ENCODE data around the gene ANKRD11.
"Not testable (repeated sequence)": the region's sequence is repeated elsewhere in the genome, so short reads cannot be mapped to it uniquely, and the experiment has no call there.

ANKRD11 gene

DNA sequence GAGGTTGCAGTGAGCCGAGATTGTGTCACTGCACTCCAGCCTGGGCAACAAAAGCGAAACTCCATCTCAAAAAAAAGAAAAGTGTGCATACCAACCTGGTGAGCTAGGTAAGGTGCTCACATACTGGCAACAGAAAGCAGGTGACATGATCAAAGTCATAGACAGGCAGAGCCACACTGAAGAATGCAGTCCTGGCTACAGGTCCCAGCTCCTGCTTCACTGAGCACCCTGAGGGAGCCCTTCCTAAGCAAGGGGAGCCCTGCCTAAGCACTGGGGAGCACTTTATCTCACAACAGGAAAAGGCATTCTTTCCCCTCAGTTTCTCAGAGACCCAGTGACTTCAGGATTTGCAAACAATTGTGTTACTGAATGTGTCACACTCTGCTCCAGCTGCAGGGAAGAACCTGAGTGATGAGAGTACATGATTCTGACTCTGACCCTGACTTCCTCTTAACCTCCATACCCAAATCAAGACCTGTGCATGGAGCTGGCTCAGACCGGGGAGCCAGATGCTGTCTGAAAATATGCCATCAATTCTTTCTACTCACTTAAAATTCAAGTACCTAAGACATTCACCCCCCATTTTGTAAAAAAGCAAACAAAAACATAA lies 40.5 kb downstream of the ANKRD11 start:
- no peak for DNase-seq

GRCh38 chr16:89448656-89449055 lies 41.7 kb downstream of the ANKRD11 start:
- DNase-seq = peak; percentile 30

DNA sequence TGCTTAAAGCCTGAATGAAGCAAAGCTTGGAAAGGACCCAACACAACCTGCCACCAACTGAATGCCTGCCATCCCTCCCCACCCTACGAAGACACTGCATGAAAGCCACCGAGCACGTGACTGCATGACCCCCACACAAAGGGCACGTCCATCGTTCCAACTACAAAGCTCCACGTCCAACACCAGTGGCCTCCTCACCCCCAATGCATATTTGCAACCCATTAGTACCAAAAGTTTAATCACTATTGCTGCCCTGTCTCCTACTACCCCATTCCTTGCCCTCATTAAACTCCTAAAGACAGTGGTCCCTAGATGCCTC lies 43.4 kb downstream of the ANKRD11 start:
- DNase-seq = no peak

DNA sequence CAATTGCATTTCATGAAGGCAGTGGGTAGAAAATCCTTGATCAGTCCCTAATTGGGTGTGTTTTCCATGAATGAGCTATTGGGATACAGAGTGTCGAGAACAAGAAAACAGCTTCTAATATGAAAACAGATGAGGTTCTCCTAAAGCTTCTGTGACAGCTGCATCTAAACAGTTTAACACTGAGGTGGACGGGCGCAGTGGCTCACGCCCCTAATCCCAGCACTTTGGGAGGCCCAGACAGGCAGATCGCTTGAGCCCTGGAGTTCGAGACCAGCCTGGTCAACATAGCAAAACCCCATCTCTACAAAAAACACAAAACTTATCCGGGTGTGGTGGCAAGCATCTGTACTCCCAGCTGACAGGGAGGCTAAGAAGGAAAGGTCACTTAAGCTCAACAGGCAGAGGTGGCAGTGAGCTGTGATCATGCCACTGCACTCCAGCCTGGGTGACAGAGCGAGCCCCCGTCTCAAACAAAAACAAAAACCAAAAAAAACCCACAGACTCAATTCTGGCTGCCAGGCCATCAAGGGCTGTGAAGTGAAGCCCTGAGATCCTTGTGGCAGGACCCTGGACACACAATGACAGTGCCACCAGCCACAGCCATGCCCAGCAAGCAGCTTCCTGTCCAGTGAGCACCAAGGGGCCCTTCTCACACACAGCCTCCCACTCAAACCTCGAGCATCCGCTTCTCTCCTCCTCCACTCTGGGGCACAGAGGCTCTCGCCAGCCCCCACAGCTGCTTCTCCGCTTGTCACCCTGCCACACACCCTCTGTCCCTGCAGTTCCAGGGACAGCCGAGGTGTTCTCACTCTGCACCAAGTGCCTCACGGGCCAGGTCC lies 44.0 kb downstream of the ANKRD11 start:
- DNase-seq = no peak

GRCh38 chr16:89445166-89445565 lies 45.2 kb downstream of the ANKRD11 start:
- DNase-seq = no peak

DNA sequence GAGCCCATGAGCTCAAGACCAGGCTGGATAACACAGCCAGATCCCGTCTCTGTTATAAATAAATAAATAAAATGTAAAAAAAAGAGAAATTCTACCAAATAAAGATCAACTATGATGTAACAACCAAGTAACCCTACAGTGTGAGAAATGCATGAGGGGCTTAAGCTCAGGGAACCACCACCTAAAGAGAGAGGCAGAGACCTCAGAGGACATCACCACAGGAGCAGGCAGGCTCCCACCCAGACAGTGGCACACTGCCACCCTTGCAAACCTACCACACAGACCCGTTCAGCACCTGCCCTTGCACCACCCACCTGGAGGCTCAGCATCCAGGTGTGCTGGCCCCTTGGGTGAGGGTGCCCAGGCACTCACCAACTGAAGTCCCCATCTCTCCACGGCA lies 45.6 kb downstream of the ANKRD11 start:
- DNase-seq = no peak

GRCh38 chr16:89444151-89444723 lies 46.1 kb downstream of the ANKRD11 start:
- no peak for DNase-seq

- no peak for DNase-seq
These were observed 46.7 kb downstream of the ANKRD11 start for GRCh38 chr16:89443727-89444084.

DNA sequence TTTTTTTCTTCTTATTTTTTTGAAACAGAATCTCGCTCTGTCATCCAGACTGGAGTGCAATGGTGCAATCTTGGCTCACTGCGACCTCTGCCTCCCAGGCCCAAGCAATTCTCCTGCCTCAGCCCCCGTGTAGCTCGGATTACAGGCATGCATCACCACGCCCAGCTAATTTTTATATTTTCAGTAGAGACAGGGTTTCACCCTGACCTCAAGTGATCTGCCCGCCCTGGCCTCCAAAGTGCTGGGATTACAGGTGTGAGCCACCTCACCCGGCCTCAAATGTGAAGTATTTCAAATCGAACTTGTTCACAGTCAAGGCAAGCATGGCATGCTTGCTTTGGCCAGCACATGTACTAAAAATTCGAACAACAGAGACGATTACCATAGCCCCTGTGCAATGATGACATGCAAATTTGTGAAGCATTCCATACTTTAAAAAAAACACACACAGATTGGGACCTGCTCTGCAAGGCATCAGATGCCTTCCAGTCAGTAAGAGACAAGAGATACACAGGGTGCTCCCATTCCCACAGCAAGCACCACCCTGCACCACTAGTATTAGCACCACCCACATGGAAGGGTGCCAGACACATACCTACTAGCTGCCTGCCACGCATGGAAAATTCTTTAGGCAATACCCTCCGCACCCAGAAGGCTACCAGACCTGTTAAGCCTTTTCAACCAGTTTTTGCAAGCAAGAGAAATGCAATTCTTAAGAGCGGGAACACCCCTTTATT lies 47.2 kb downstream of the ANKRD11 start:
- DNase-seq = peak; percentile 48

DNA sequence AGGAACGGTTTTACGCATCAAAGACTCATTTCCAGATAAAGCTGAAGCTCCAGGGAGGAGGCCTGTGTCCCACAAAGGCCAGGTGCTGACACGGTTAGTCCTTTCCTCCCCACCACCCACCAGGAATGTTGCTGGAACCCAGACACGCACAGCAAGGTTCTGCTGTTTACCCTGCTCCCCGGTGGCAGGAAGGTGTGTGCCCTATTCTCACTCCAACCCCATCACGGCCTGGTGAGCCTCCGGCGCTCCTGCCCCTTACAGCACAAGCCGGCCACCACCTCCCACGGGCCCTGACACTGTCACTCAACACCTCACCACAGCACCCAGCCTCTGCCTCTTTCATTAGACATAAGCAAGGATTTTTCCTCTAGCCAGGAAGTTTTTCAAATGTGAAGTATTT lies 47.8 kb downstream of the ANKRD11 start:
- DNase-seq = no peak

DNA sequence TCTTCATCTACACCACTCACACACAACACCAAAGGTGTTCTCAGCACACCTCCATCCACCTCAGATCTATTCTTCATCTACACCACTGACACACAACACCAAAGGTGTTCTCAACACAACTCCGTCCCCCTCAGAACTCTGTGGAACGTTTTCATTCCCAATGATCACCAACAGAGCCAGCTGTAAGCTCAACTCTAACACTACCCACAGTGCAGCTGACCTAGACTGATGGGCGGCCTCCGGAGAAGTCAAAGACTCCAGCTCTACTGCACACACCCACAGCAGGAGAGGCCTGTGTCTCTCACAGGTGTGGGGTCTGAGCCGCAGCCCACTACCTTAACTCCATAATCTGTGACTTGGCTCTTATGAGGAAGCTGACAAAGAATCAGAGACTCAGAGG lies 50.7 kb downstream of the ANKRD11 start:
- DNase-seq = no peak

DNA sequence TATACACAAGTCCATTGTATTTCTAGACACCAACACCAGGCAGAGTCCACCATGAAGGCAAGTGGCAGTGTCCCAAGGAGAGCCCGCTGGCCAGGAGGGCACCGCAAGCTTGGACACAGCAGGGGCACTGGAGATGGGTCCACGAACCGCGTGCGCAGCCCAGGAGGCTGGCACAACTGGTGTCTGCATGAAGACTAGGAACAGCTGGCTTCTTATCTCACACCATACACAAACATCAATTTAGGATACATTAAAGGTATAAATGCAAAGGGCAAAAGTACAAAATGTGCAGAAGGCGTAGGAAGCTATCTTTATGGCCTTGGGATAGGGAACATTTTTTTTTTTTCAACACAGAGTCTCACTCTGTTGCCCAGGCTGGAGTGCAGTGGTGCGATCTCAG lies 52.4 kb downstream of the ANKRD11 start:
- DNase-seq = no peak

DNA sequence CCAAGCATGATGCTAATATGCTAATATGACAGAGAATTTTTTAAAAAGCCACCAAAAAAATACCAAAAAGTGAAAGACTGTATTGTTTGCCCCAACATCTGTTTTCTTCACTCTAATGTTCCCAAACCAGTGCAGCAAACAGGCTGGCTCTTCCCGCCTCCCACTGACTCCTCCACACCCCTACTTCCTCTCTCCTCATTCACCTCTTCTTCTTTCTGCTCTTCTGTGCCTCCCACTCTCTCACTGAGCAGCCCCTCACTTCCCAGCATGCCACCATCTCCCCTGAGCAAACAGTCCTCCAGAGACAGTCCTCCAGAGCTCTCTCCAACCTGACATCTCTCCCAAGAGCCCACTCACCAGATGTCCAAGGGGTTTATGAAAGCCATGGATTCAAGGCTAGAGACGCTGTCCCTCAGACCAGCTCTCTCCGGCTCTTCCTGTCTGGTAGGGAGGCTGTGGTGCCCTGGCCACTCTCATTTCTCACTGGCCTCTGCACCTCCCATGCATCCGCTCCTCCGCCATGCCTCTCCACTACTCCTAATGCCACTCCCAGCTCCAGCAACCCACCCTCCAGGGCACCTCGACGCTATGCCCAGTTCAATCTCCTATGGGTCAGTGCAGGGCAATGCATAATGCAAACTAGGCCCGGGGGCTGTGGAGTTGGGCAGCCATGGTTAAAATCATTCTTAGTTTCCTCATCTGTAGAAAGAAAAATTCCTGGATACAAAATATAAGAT lies 52.9 kb downstream of the ANKRD11 start:
- no peak for DNase-seq

GRCh38 chr16:89436366-89436765 lies 54.0 kb downstream of the ANKRD11 start:
- no peak for DNase-seq

DNA sequence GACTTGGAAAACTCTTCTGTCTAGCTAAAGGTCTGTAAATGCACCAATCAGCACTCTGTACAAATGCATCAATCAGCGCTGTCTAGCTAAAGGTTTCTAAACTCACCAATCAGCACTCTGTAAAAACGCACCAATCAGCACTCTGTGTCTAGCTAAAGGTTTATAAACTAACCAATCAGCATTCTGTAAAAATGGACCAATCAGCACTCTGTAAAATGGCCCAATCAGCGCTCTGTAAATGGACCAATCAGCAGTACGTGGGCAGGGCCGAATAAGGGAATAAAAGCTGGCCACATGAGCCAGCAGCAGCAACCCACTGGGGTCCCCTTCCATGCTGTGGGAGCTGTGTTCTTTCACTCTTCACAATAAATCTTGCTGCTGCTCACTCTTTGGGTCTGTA lies 55.3 kb downstream of the ANKRD11 start:
- not testable (repeated sequence) for DNase-seq

GRCh38 chr16:89434490-89434889 lies 55.9 kb downstream of the ANKRD11 start:
- no peak for DNase-seq

DNA sequence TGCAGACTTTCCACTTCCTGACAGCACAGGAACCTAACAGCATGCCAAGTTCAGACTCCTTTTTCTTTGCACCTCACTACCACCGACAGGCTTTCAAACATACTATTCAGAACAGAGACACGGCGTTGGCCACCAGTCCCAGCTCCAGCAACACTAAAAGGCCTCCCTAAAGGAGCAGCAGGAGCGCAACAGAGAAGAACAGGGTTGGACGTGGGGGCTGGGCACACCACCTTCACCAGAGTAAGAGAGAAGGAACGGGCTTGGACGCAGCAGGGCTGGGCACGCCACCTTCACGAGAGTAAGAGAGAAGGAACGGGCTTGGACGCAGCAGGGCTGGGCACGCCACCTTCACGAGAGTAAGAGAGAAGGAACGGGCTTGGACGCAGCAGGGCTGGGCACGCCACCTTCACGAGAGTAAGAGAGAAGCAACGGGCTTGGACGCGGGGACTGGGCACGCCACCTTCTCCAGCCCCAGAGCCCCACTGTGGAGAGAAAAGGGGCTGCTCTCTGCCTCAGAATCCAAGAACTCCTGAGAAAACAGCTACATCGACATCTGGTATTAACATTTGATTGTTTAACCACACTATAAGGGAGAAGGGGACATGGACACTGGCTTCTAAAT lies 56.9 kb downstream of the ANKRD11 start:
- not testable (repeated sequence) for DNase-seq

DNA sequence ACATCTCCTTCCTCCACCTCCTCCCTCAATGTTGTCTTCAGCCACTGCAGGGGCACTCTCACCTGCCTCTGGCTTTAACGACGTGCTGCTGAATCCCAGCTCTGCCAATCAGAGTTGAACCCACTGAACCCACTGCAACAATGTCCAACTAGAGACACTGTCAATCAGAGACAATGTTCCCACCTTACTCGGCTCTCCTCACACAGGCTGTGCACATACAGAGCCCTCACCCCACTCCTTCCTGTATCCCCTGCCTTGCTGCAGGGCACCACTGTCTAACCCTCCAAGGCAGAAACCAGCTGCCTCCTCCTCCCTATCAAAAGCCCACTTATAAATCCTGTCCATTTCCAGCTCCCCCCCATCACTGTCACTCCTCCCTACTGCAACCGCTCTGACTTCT lies 58.7 kb downstream of the ANKRD11 start:
- DNase-seq = no peak

DNA sequence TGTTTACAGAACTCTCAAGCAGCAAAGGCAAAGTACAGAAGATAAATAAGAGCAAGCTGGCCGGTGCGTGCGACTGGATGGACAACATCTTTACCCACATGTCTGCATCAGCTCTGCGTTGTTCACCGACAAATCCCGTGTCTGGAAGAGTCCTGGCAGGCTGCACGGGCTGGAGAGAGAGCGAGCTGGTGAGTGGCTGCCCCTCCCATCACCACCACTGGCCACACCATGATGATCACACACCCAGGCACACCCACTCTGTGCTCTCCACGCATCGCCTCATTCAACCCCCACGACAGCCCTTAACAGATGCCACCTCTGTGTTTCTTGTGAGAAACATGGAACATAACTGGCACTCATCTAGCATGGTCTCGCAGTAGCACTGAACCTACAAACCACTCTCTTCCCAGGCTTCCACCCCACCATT lies 59.2 kb downstream of the ANKRD11 start:
- no peak for DNase-seq

GRCh38 chr16:89430436-89431157 lies 59.8 kb downstream of the ANKRD11 start:
- no peak for DNase-seq

- not testable (repeated sequence) for DNase-seq
These were observed 61.8 kb downstream of the ANKRD11 start for GRCh38 chr16:89428605-89429004.
